ENCODE results near the gene CBARP. TPM values are rescaled to one million over a fixed set of nuclear protein-coding genes. Genes with fewer than 3 reads are reported as not detected.

Gene CBARP
- polyA plus RNA-seq, 1 of the 3 experiments (the other 2 are of a cell fraction): 5.1 TPM

DNA sequence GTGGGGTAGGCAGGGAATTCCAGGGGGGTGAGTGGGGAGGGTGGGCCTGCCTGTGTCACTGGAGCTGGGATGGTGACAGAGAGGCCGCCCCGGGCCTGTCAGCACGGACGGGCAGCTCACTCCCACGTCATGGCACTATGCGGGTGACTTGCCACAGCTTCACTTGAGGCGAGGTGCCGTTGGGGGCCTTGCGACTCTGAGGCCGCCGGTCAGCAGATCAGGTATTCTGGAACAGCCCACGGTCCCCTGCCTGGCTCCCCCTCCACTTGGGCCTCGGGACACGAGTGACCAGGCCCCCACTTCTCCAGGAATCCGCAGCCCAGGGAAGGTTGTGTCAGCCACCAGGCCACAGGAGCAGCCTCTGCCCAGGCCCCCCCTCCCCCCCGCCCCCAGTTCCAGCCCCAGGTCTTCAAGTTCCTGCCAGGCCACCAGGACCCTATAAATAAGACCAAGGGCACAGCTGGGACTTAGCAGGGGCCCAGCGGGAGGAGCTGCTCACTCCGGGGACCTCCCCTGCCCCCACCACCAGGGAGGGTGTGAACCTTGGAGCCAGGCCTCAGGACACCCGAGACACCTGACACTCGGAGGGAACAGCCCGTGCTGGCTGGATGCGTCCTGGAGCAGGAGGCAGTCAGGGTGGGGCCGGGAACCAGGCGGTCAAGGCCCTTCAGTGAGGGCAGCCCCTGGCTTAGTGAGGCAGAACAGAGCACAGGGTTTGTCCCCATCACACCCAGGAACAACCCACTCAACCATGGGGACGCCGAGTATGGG is 7.9 kb upstream of the CBARP start:
- no peak overlapping the region for H3K4me3 ChIP-seq (ENCODE audit: low read depth in 2 of 2, low read length in 1 of 2)
- no peaks in the 10 kb centered on the region for H3K36me3 ChIP-seq (replicated peaks in 1 of 2; ENCODE audit: control insufficient read depth in 1 of 2, insufficient read depth in 2 of 2, low read length in 1 of 2)
- peaks cover 31% of the 10 kb centered on the region for H3F3A ChIP-seq (replicated peaks; ENCODE audit: insufficient read depth)
- TF ChIP-seq TCF12 (IDR thresholded peaks at IDR 0.05): no peak
- TF ChIP-seq FOXJ3 (CRISPR knock-in tag; IDR thresholded peaks at IDR 0.05): no peak
- no peak for TF ChIP-seq TEAD4 (IDR thresholded peaks at IDR 0.05; ENCODE audit: borderline replicate concordance, insufficient read depth)
- TF ChIP-seq ZBTB33 (IDR thresholded peaks at IDR 0.05; ENCODE audit: borderline replicate concordance, low read depth): no peak
- TF ChIP-seq MEF2A (IDR thresholded peaks at IDR 0.05; ENCODE audit: borderline replicate concordance, low read depth): no peak
- TF ChIP-seq SIN3A (IDR thresholded peaks at IDR 0.05; ENCODE audit: borderline replicate concordance, low read depth, low read length): no peak
- TF ChIP-seq IRF3 (IDR thresholded peaks at IDR 0.05; ENCODE audit: low read depth, low read length): no peak
- no peak for TF ChIP-seq CHD2 (IDR thresholded peaks at IDR 0.05; ENCODE audit: low read length, partially characterized antibody)
- no peak for TF ChIP-seq GATA2 (CRISPR knock-in tag; IDR thresholded peaks at IDR 0.05)
- TF ChIP-seq TAF1 (IDR thresholded peaks at IDR 0.05; ENCODE audit: borderline replicate concordance, low read depth, low read length): no peak
- TF ChIP-seq JUND (IDR thresholded peaks at IDR 0.05): no peak
- TF ChIP-seq MAX (IDR thresholded peaks at IDR 0.05; ENCODE audit: low read depth): no peak
- no peak for TF ChIP-seq EP300 (IDR thresholded peaks at IDR 0.05; ENCODE audit: borderline replicate concordance in 1 of 2, low read depth in 1 of 2, low read length in 1 of 2)
- no peak for TF ChIP-seq YY1 (IDR thresholded peaks at IDR 0.05; ENCODE audit: low read depth)
- TF ChIP-seq, protein P1, sequence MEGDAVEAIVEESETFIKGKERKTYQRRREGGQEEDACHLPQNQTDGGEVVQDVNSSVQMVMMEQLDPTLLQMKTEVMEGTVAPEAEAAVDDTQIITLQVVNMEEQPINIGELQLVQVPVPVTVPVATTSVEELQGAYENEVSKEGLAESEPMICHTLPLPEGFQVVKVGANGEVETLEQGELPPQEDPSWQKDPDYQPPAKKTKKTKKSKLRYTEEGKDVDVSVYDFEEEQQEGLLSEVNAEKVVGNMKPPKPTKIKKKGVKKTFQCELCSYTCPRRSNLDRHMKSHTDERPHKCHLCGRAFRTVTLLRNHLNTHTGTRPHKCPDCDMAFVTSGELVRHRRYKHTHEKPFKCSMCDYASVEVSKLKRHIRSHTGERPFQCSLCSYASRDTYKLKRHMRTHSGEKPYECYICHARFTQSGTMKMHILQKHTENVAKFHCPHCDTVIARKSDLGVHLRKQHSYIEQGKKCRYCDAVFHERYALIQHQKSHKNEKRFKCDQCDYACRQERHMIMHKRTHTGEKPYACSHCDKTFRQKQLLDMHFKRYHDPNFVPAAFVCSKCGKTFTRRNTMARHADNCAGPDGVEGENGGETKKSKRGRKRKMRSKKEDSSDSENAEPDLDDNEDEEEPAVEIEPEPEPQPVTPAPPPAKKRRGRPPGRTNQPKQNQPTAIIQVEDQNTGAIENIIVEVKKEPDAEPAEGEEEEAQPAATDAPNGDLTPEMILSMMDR (IDR thresholded peaks at IDR 0.05): no peak
- TF ChIP-seq RAD21 (IDR thresholded peaks at IDR 0.05; ENCODE audit: low read length): no peak
- H3K9ac ChIP-seq: no peak overlapping the region
- no peak overlapping the region for H3K4me2 ChIP-seq
- peaks cover 17 to 43% of the 10 kb centered on the region in 2 experiments; a peak in 3 of 4 replicates for H3K4me1 ChIP-seq (ENCODE audit: control insufficient read depth in 1 of 2, insufficient read depth in 2 of 2, low read depth in 1 of 2, low read length in 1 of 2)
- POLR2A ChIA-PET: interaction anchor here (1.1 to 2.9 kb wide), 3 partner anchors 20 to 24 kb away, joined by 6 to 110 read pairs (median 32); partner anchors contain the start of gene CIRBP
- peaks cover 50% of the 10 kb centered on the region for H3K79me2 ChIP-seq (ENCODE audit: insufficient read depth)
- H4K20me1 ChIP-seq (ENCODE audit: insufficient read depth): peaks cover 9% of the 10 kb centered on the region; the same call in 1 of the 2 replicates
- H3K9me3 ChIP-seq: no peaks in the 10 kb centered on the region
- WGBS (ENCODE audit: low lambda C conversion rate): 94% methylated on average over 7 of the region's 26 CpGs
- DNase-seq: no peak
- no peaks in the 10 kb centered on the region for H3K27me3 ChIP-seq (ENCODE audit: insufficient read depth)
- H3K9me2 ChIP-seq: no peaks in the 10 kb centered on the region
- CTCF ChIA-PET: interaction anchor here (1.6 to 9.7 kb wide), 5 partner anchors 15 to 42 kb away, joined by 5 to 594 read pairs (median 44); partner anchors contain the start of genes CIRBP and FAM174C
- no peak overlapping the region; a peak in 2 of 4 replicates for H3K27ac ChIP-seq (ENCODE audit: low read depth in 2 of 2, low read length in 1 of 2)
- no peak overlapping the region for H2AFZ ChIP-seq (ENCODE audit: low read depth)

All from SK-N-SH (cell line).